HG02970 (cell line): Measurements from ENCODE around the gene PCDH19.

Source experiments
- ATAC-seq: cut with Tn5 transposase; IDR thresholded peaks from one replicate; pipeline ENCODE4 v1.9.1; 2021; ENCODE audit warnings: mild to moderate bottlenecking, moderate library complexity, moderate number of reproducible peaks; ENCODE audit not compliant: unreplicated experiment, low FRiP score

The PCDH19 gene

GRCh38 chrX:100316987-100317386 lies 93.1 kb downstream of the PCDH19 start:
- ATAC-seq: no peak

GRCh38 chrX:100315566-100315965 lies 94.5 kb downstream of the PCDH19 start:
- ATAC-seq: no peak

- no peak for ATAC-seq
Observed at GRCh38 chrX:100299559-100299958, 110.5 kb downstream of the PCDH19 start.

DNA sequence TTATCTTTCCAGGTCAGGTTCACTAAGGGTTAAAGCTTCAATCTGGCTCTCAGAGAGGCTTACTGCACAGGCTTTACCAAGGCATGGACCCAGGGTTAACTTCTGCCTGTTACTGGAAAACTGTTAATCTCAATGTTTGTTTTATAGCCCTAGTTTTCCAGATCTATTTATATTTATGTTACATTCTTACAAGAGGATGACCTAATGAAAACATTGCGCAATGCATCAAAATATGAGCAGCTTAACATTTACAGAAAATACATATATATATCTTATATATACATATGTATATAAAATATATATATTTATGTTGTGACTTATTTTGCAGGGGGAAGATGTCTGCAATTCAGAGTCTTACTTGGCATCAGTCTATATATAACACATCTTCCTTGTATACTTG lies 112.3 kb downstream of the PCDH19 start:
- no peak for ATAC-seq

GRCh38 chrX:100296183-100296753 lies 113.8 kb downstream of the PCDH19 start:
- ATAC-seq: no peak

DNA sequence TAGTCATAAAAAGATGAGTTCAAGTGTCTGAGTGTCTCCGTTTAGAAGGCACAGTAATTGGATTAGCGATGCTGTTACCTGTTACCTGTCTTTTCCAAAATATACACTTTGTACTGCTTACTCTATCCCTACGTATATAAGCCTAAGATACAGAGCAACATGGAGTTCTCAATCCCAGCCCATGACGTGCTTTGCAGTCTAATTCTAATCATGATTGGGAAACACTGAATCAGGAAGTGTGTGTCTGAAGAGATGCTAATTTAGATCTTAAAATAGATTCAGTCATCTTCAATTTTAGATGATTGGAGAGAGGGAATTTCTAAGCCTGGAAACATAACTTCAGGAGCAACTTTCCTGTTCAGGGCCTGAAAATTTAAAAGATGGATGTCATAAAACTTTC lies 115.1 kb downstream of the PCDH19 start:
- no peak for ATAC-seq

GRCh38 chrX:100289066-100289558 lies 121.0 kb downstream of the PCDH19 start:
- no peak for ATAC-seq

DNA sequence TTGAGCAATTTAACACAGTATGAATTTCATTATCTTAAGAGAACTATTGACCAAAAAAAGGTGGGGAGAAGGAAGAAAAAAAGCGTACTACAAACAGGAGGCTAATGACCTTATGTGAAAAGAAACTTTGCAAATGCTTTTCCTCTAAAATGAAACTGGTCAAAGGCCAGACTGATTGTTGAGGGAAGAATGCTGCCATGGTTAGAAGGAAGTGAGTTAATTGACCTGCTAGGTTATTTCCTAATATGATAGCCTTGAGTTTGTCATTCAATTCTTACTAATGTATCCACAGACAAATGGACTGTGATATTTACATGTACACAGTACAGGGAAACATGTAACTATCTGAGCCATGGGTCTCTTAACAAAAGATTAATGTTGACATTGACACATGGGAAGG lies 132.8 kb downstream of the PCDH19 start:
- ATAC-seq: no peak

DNA sequence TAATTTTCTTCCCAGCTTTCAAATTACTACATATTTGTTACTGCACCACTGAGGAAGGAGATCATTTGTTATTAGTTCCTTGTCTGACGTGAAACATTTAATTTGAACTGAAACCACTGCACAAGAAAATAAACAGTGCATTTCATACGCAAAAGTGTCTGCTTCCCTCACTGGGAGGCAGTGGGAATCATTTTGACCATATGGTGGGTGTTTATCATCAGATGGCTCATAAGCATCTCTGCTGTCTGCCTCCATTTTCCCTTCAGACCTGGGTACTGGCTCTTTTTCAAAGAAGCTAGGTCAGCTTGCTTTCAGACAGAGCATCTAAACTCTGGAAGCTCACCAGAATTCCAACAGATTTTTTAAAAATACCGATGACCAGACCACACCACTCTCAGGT lies 135.2 kb downstream of the PCDH19 start:
- ATAC-seq: no peak

DNA sequence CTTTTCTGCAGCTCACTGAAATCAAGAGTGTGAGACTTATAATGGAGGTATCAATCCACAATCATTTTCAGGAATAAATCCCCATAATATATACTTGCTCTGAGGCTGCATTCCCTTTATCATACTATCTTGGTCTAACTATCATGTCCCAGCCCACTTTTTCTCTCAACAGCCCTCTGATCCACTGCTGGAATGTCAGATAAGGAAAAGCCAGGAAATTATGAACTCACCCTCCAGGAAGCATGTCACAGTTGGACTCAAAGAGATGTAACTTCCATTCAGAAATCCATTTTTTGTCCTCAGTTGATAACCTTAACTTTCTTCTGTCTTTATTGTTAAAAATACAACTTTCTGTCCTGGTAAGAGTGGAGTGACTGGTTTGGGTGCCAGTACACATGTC lies 144.9 kb downstream of the PCDH19 start:
- ATAC-seq: no peak

DNA sequence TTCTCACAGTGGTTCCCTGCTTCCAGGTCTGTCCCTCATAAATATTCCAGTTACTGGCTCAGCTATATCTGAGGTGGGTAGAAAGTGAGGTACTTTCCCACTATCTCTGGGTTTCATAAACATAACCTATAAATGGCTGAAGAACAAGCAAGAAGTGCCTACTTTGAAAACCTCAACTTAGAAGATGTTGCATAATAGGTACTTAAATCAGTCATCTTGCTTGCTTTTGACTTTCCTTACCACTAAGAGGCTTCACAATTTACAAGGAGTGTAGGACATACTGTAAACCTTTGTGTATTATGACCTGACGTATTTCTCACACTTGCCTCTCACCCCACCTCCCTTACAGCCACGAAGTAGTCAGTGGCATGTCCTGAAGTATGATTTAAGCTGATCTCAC lies 145.9 kb downstream of the PCDH19 start:
- no peak for ATAC-seq

DNA sequence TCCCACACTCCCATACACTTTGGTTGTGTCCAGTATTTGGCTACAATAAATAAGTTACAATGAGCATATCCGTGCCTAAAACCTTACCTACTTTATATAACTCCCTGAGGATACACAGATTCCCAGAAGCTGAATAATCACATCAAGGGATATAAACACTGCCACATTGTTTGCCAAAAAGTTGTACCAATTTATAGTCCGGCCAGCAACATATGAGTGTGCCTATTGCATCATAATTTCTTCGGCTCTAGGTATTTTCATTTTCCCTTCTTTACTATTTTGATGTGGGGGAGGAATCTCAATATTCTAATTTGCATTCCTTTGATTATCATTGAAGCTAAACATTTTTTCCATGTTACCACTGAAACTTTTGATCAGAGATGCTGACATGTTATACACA lies 146.4 kb downstream of the PCDH19 start:
- ATAC-seq: no peak

DNA sequence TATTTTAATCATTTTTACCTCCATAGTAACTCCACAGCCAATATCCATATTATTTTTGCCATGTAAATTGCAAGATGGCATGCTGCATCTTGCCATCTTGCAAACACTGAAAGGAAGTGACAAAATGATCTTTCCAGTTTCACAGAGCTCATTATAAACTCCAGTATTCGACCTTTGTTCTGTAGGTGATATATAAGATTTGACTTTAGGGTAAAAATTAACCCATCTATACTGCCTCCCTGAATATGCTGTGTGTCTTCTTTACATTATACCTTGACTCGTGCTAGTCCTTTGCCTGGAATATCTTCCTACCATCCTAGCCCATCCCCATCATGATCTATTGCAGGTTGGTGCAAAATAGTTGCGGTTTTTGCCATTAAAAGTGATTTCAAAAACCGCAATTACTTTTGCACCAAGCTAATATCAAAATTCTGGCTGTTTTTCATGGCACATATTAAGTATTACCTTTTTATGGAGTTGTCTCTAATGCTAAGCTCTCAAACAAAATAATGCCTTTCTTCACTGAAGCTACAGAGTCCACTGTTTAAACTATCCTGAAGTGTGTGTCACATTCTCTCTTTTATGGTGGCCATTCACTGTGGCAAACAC lies 161.1 kb downstream of the PCDH19 start:
- ATAC-seq: no peak

DNA sequence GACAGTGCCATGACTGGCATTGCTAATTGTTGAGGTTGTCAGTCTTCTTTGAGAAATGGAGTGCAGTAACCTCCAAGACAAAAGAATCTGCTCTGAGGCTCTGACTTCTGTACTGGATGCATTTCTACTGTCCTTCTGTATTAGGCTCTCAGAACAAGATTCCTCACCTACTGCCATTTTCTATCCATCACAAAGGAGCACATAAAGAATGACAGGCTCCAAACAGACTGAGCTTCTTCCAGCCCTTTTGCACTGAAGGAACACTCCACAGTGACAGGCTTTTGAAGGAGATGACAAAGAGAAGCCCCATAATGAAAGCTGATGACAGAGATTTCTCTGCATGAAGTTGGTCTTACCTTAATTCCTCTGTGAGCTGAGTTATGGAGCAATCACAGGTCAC lies 162.2 kb downstream of the PCDH19 start:
- no peak for ATAC-seq

GRCh38 chrX:100244681-100245080 lies 165.4 kb downstream of the PCDH19 start:
- ATAC-seq: no peak
